Panc1 (cell line): ENCODE measurements around the gene PRPF38B. TPM values are rescaled to one million over a fixed set of nuclear protein-coding genes. Genes with fewer than 3 reads are reported as not detected.

Source experiments
- ATAC-seq: fragments of 200-7000 bp; cut with Tn5 transposase; 2 replicates; pipeline ENCODE4 v1.9.1; 2020; ENCODE audit warnings: mild to moderate bottlenecking, moderate library complexity
- BruUV-seq: library from RNA; stranded (reverse); fragments of 400-500 nt; replicated peaks from 2 replicates; lab custom pipeline; 2021; lab: Mats Ljungman, UMichigan
- CTCF ChIA-PET: fragments of 300-600 bp; sonication (Branson Sonifier 250); formaldehyde crosslinking; loops from one replicate; lab custom pipeline; 2022; ENCODE audit warnings: antibody characterized with exemption; lab: Charles Lee
- POLR2A ChIA-PET: fragments of 300-600 bp; sonication (Branson Sonifier 250); formaldehyde crosslinking; loops from one replicate; lab custom pipeline; 2022; ENCODE audit warnings: antibody characterized with exemption; lab: Charles Lee
- DNase-seq: peaks from one replicate; pipeline ENCODE4 v3.0.0-alpha.2; 2010; ENCODE audit warnings: low read depth, low spot score
- H3K27ac ChIP-seq: 2 replicates; pipeline ENCODE4 v1.5.1; 2011; ENCODE audit warnings: mild to moderate bottlenecking, low read length, inconsistent platforms
- H3K27me3 ChIP-seq: fragments of 200-500 bp; sonication (Bioruptor generic); 2 replicates; pipeline ENCODE4 v1.6.0; 2014; ENCODE audit warnings: low read length, inconsistent platforms; ENCODE audit not compliant: control insufficient read depth, insufficient read depth
- H3K36me3 ChIP-seq: fragments of 200-500 bp; sonication (Bioruptor generic); 2 replicates; pipeline ENCODE4 v1.5.1; 2014; ENCODE audit warnings: inconsistent platforms, mild to moderate bottlenecking, low read length, moderate library complexity; ENCODE audit not compliant: control insufficient read depth, insufficient read depth
- H3K4me1 ChIP-seq: 2 replicates; pipeline ENCODE4 v1.5.1; 2011; ENCODE audit warnings: inconsistent platforms, mild to moderate bottlenecking, low read length, moderate library complexity; ENCODE audit not compliant: control insufficient read depth, insufficient read depth
- H3K4me3 ChIP-seq, 2 experiments: 2 replicates each; pipeline ENCODE4 v1.5.1; 2011 to 2012; ENCODE audit warnings: low read depth in 2 of 2, low read length in 2 of 2, mild to moderate bottlenecking in 2 of 2, inconsistent platforms in 1 of 2, moderate library complexity in 1 of 2
- H3K9me3 ChIP-seq: fragments of 200-500 bp; sonication (Bioruptor generic); 2 replicates; pipeline ENCODE4 v1.5.1; 2014; ENCODE audit warnings: low read depth, mild to moderate bottlenecking, inconsistent platforms, low read length, moderate library complexity; ENCODE audit not compliant: control insufficient read depth, insufficient read depth
- CTCF ChIP-seq: fragments of 450-650 bp; IDR thresholded peaks from 2 replicates; pipeline ENCODE4 v1.5.1; 2017; ENCODE audit warnings: mild to moderate bottlenecking
- POLR2AphosphoS5 ChIP-seq: IDR thresholded peaks from 2 replicates; pipeline ENCODE4 v1.6.1; 2012; ENCODE audit warnings: mild to moderate bottlenecking, low read depth, low read length, moderate library complexity
- REST ChIP-seq, 2 experiments: IDR thresholded peaks; 2 replicates each; pipeline ENCODE4 v1.6.1; 2011 to 2012; ENCODE audit warnings: low read depth in 2 of 2, control low read depth in 1 of 2, low read length in 1 of 2, mild to moderate bottlenecking in 1 of 2, moderate library complexity in 1 of 2; ENCODE audit not compliant: insufficient read depth in 1 of 2
- SIN3A ChIP-seq: IDR thresholded peaks from 2 replicates; pipeline ENCODE4 v1.6.1; 2012; ENCODE audit warnings: low read depth, mild to moderate bottlenecking, low read length, moderate library complexity, borderline replicate concordance; ENCODE audit not compliant: insufficient read depth
- TCF7L2 ChIP-seq: IDR thresholded peaks from 2 replicates; pipeline ENCODE4 v1.6.1; 2011; ENCODE audit warnings: mild to moderate bottlenecking, low read depth, low read length, inconsistent platforms
- in situ Hi-C: cut with HindIII; loops from 2 replicates; pipeline ENCODE4 v1.10.0; 2016; ENCODE audit warnings: low sequenced_read_pairs, low pct_unique_long_range_greater_than_20kb
- intact Hi-C: fragments of 100-400 bp; cut with micrococcal nuclease; formaldehyde crosslinking; loops from one replicate; pipeline ENCODE4 v1.10.0; 2022; ENCODE audit not compliant: unreplicated experiment
- total RNA-seq: library from RNA; stranded (reverse); gene quantifications from one replicate; pipeline ENCODE4 v1.2.1, GENCODE V29; 2021; ENCODE audit not compliant: unreplicated experiment

PRPF38B gene
- total RNA-seq, 1 experiment from 2014 or later = 31.7 TPM

DNA sequence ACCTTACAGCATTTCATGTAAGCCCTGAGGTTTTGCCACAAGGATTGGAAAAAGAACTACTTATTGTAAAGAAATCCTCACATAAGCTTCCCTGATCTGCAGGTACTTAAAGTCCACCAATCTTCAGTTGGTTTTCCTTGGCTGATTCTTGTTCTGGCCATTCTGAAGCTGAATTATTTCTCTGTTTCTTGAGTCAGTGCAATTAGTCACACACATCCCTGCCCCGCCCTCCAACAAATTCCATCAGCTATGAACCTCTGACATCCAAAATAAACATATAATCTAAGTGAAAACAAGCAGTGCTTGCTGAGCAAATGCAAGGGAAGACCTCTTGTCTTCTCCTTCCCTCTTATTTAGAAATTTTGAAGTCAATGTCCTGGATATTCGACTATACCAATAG is 12.4 kb downstream of the PRPF38B start:
- peak; percentile 64 for ATAC-seq
- H3K9me3 ChIP-seq = no peaks in the 10 kb centered on the region
- no peaks in the 10 kb centered on the region for H3K27me3 ChIP-seq
- H3K4me3 ChIP-seq = no peak overlapping the region
- intact Hi-C loops (no loop called here), in situ Hi-C loops (no loop called here)
- H3K36me3 ChIP-seq = peaks cover 15% of the 10 kb centered on the region; the same call in 1 of the 2 replicates
- CTCF ChIA-PET = no interaction called here
- POLR2A ChIA-PET = no interaction called here
- no peak for TF ChIP-seq CTCF
- no peak for TF ChIP-seq POLR2AphosphoS5
- no peak for TF ChIP-seq SIN3A
- no peak for TF ChIP-seq REST (IDR thresholded peaks at IDR 0.05; ENCODE audit: insufficient read depth in 1 of 2, low read depth in 2 of 2, low read length in 1 of 2)
- TF ChIP-seq TCF7L2 = no peak
- no TSS peak for BruUV-seq
- no peaks in the 10 kb centered on the region for H3K4me1 ChIP-seq
- no peak for DNase-seq
- no peak overlapping the region for H3K27ac ChIP-seq

DNA sequence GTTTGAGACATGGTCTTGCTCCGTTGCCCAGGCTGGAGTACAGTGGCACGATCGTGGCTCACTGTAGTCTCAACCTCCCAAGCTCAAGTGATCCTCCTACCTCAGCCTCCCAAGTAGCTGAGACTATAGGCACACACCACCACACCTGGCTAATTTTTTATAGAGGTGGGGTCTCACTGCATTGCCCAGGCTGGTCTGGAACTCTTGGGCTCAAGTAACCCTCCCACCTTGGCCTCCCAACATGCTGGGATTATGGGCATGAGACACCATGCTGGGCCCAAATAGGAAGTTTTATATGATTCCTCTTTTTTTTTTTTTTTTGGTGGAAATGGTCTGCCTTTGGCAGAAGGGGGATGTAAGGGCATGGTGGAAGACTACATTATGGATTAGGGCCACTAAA is 14.5 kb downstream of the PRPF38B start:
- intact Hi-C loops = no loop called here
- no peak for ATAC-seq
- ChIA-PET POLR2A (no interaction called here), CTCF (no interaction called here)
- no peaks in the 10 kb centered on the region for H3K27me3 ChIP-seq
- H3K36me3 ChIP-seq = peaks cover 2% of the 10 kb centered on the region; the same call in 1 of the 2 replicates
- no peak for TF ChIP-seq SIN3A
- no peak for TF ChIP-seq TCF7L2
- no peak for TF ChIP-seq CTCF
- TF ChIP-seq POLR2AphosphoS5 = no peak
- no peak for TF ChIP-seq REST (IDR thresholded peaks at IDR 0.05; ENCODE audit: insufficient read depth in 1 of 2, low read depth in 2 of 2, low read length in 1 of 2)
- no peak overlapping the region for H3K4me3 ChIP-seq
- H3K9me3 ChIP-seq = no peaks in the 10 kb centered on the region
- no peak for DNase-seq
- no peak overlapping the region for H3K27ac ChIP-seq
- in situ Hi-C loops = no loop called here
- BruUV-seq = no TSS peak
- no peaks in the 10 kb centered on the region for H3K4me1 ChIP-seq
